GM12878 (cell line): Measurements from ENCODE around the gene UBXN11. TPM values are rescaled to one million over a fixed set of nuclear protein-coding genes. Genes with fewer than 3 reads are reported as not detected.
A peak's percentile ranks its signal among the peaks of the same experiment; 100 is the strongest.

Source experiments
- ATAC-seq: fragments of 200-7000 bp; cut with Tn5 transposase; 3 replicates; pipeline ENCODE4 v1.9.1; 2020; ENCODE audit warnings: mild to moderate bottlenecking, moderate library complexity
- BruUV-seq: library from RNA; stranded (reverse); fragments of 400-500 nt; replicated peaks from 2 replicates; lab custom pipeline; 2021; lab: Mats Ljungman, UMichigan
- CTCF ChIA-PET: fragments of 300-600 bp; sonication (Branson Sonifier 250); formaldehyde crosslinking; extraction: SDS; loops from one replicate; lab custom pipeline; 2021; ENCODE audit warnings: inconsistent platforms; lab: Yijun Ruan, JAX
- POLR2A ChIA-PET: fragments of 350-600 bp; formaldehyde crosslinking; extraction: SDS; loops from one replicate; lab custom pipeline; 2021; ENCODE audit warnings: inconsistent platforms; lab: Charles Lee
- RAD21 ChIA-PET: fragments of 300-600 bp; sonication (Branson Sonifier 250); formaldehyde crosslinking; loops from one replicate; lab custom pipeline; 2023; ENCODE audit warnings: antibody characterized with exemption; ENCODE audit not compliant: unreplicated experiment; lab: Charles Lee
- SMC1A ChIA-PET: fragments of 300-600 bp; sonication (Branson Sonifier 250); formaldehyde crosslinking; loops from one replicate; lab custom pipeline; 2023; ENCODE audit not compliant: unreplicated experiment, uncharacterized antibody; lab: Charles Lee
- DNase-seq: peaks from one replicate; pipeline ENCODE4 v3.0.0-alpha.2; 2011; ENCODE audit warnings: low read depth, low spot score
- FAIRE-seq: peaks from 3 replicates; lab custom pipeline; 2011; peaks lifted over from hg19 to GRCh38; lab: Jason Lieb, UNC
- H2AFZ ChIP-seq: 2 replicates; pipeline ENCODE4 v1.6.0; 2011; ENCODE audit warnings: low read depth, low read length, control low read depth; ENCODE audit not compliant: control insufficient read depth
- H3K27ac ChIP-seq: 2 replicates; pipeline ENCODE4 v1.5.1; 2011; ENCODE audit warnings: control low read depth; ENCODE audit not compliant: control insufficient read depth, insufficient read depth
- H3K27me3 ChIP-seq, 2 experiments: replicated peaks in 1 of 2; 2 replicates each; pipeline versions ENCODE4 v1.6.0 to v1.6.1; 2011; ENCODE audit warnings: low read length in 1 of 2; ENCODE audit not compliant: control insufficient read depth in 2 of 2, insufficient read depth in 2 of 2
- H3K36me3 ChIP-seq, 2 experiments: 2 replicates each; pipeline ENCODE4 v1.5.1; 2011; ENCODE audit warnings: low read length in 1 of 2; ENCODE audit not compliant: control insufficient read depth in 2 of 2, insufficient read depth in 2 of 2
- H3K4me1 ChIP-seq: 2 replicates; pipeline ENCODE4 v1.6.1; 2011; ENCODE audit warnings: mild to moderate bottlenecking, low read length, moderate library complexity, mixed read lengths; ENCODE audit not compliant: control insufficient read depth, insufficient read depth
- H3K4me2 ChIP-seq: 2 replicates; pipeline ENCODE4 v1.6.0; 2011; ENCODE audit warnings: control low read depth; ENCODE audit not compliant: control insufficient read depth, insufficient read depth
- H3K4me3 ChIP-seq: fragments of 200-600 bp; sonication (generic); 2 replicates; pipeline ENCODE4 v1.5.1; 2016
- H3K79me2 ChIP-seq: 2 replicates; pipeline ENCODE4 v1.6.0; 2011; ENCODE audit warnings: low read length; ENCODE audit not compliant: control insufficient read depth, insufficient read depth
- H3K9ac ChIP-seq: 2 replicates; pipeline ENCODE4 v1.8.0; 2011; ENCODE audit warnings: low read length, control low read depth, mixed read lengths; ENCODE audit not compliant: control insufficient read depth, insufficient read depth
- H3K9me3 ChIP-seq: replicated peaks from 3 replicates; pipeline ENCODE4 v1.5.1; 2011; ENCODE audit warnings: mild to moderate bottlenecking, low read length; ENCODE audit not compliant: control insufficient read depth, insufficient read depth
- H4K20me1 ChIP-seq: 2 replicates; pipeline ENCODE4 v1.6.0; 2011; ENCODE audit not compliant: control insufficient read depth, insufficient read depth
- EED ChIP-seq: sonication (generic); IDR thresholded peaks from 2 replicates; pipeline ENCODE4 v1.6.1; 2016; ENCODE audit warnings: antibody characterized with exemption, low read depth
- HDGF ChIP-seq: fragments of 450-650 bp; IDR thresholded peaks from 2 replicates; pipeline ENCODE4 v1.6.1; 2016; ENCODE audit warnings: antibody characterized with exemption
- IKZF2 ChIP-seq, 2 experiments: fragments of 450-650 bp; IDR thresholded peaks; 2 replicates each; pipeline ENCODE4 v1.6.1; 2017; ENCODE audit warnings: mild to moderate bottlenecking in 2 of 2, moderate library complexity in 2 of 2
- MLLT1 ChIP-seq: fragments of 450-650 bp; IDR thresholded peaks from 2 replicates; pipeline ENCODE4 v1.6.1; 2016; ENCODE audit warnings: mild to moderate bottlenecking
- NFIC ChIP-seq: IDR thresholded peaks from 2 replicates; pipeline ENCODE4 v1.6.1; 2012; ENCODE audit warnings: low read depth, mild to moderate bottlenecking, inconsistent platforms, low read length, moderate library complexity
- RBBP5 ChIP-seq: fragments of 200-600 bp; sonication (generic); conservative IDR thresholded peaks from 2 replicates; pipeline ENCODE4 v1.6.1; 2016
- RUNX3 ChIP-seq: IDR thresholded peaks from 2 replicates; pipeline ENCODE4 v1.6.1; 2012; ENCODE audit warnings: low read length, inconsistent platforms
- SREBF1 ChIP-seq: IDR thresholded peaks from 2 replicates; pipeline ENCODE4 v1.6.1; 2012; ENCODE audit warnings: mild to moderate bottlenecking, low read length
- ZBTB4 ChIP-seq: fragments of 450-650 bp; formaldehyde crosslinking; IDR thresholded peaks from 2 replicates; pipeline ENCODE4 v1.4.0; 2022; ENCODE audit warnings: mild to moderate bottlenecking, moderate library complexity
- ZNF217 ChIP-seq: fragments of 450-650 bp; IDR thresholded peaks from 2 replicates; pipeline ENCODE4 v1.6.1; 2017; ENCODE audit warnings: antibody characterized with exemption, mild to moderate bottlenecking
- WGBS: methylation state at CpG from one replicate; pipeline ENCODE4 v1.1.6; 2016; ENCODE audit warnings: low lambda C conversion rate; ENCODE audit not compliant: insufficient replicate concordance, insufficient coverage; ENCODE audit errors: missing lambda C conversion rate; 5-methylcytosine and 5-hydroxymethylcytosine counted together
- in situ Hi-C: fragments of 300-500 bp; cut with MboI; formaldehyde crosslinking; loops from 9 replicates; pipeline ENCODE4 v1.14.3; 2018; ENCODE audit warnings: mixed read lengths
- intact Hi-C: fragments of 100-400 bp; cut with micrococcal nuclease; formaldehyde crosslinking; loops from one replicate; pipeline ENCODE4 v1.14.2; 2022; ENCODE audit not compliant: unreplicated experiment
- polyA plus RNA-seq, 11 experiments: library from polyadenylated mRNA; depleted of rRNA in 4 of 11; unstranded in 6 of 11; stranded (reverse) in 5 of 11; fragments of >200 nt; fragmentation: Nextera tagmentation in 4 of 11; fragmentation: Illumina TruSeq in 1 of 11; extraction: Ambion mirVana in 4 of 11; extraction: Trizol in 1 of 11; gene quantifications; 1 replicate in 1 of 11; 2 replicates in 10 of 11; pipeline versions ENCODE4 v1.2.1 to v1.2.3, GENCODE V29; 2011 to 2016; ENCODE audit warnings: inconsistent platforms in 2 of 11, missing spikeins in 2 of 11, low read depth in 1 of 11
- total RNA-seq, 4 experiments: library from RNA; depleted of rRNA in 3 of 4; stranded (reverse); fragments of >200 nt in 3 of 4; fragmentation: Illumina TruSeq in 1 of 4; extraction: Trizol in 1 of 4; gene quantifications; 2 replicates each; pipeline versions ENCODE4 v1.2.1 to v1.2.3, GENCODE V29; 2013 to 2021

Gene UBXN11
- total and polyA plus RNA-seq, 10 of the 15 experiments (the other 5 are each of a cell fraction or from before 2014, with no cell fraction given): 0.32 to 34.4 (median 9.6) TPM

GRCh38 chr1:26317146-26317545, 10.7 kb upstream of the UBXN11 start (continued):
- 0 out of 2 replicates have a peak, but pooled peaks have one; percentile 29 for TF ChIP-seq EED

DNA sequence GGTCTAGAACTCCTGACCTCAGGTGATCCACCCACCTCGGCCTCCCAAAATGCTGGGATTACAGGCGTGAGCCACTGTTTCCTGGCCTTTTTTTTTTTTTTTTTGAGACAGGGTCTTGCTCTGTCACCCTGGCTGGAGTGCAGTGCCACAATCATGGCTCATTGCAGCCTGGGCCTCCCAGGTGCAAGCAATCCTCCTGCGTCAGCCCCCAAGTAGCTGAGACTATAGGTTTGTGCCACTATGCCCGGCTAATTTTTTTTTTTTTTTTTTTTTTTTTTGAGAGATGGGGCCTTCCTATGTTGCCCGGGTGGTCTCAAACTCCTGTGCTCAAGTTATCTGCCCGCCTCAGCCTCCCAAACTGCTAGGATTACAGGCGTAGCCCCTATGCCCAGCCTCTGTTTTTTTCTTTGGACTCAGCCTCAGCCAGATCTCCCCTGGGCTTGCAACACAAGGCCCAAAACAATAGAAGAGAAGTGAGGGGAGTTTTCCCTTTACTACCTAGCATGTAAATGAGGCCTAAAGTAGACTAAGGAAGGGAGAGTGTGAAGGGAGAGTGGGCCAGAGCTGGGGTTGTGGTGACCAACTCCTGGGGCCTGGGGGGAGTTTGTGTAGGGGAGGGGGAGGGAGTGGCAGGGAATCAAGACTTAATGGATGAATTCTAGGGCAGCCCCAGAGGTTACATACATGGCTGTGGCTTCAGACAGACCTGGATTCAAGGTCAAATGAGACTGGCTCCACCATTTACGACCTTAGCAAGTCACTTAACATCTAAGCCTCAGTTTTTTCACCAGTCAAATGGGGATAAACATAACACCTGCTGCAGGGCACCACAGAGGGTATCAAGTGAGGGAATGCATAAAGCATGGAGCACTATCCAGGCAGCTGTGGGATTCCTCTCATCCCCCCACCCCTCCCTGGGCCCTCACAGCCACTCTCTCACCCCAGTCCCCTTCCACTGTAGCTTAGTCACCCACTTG, 9.7 kb upstream of the UBXN11 start:
- intact Hi-C loops (loop anchor here (5.0 kb wide), 2 partner anchors 79 to 209 kb away; no protein-coding TSS in a partner anchor), in situ Hi-C loops (no loop called here)
- ChIA-PET SMC1A (interaction anchor here (0.8 to 14.9 kb wide), 6 partner anchors 9 to 189 kb away, joined by 3 to 474 read pairs (median 22); partner anchors contain the start of genes SH3BGRL3, UBXN11 and ZNF593), POLR2A (interaction anchor here (0.6 to 10.6 kb wide), 8 partner anchors 9 to 1537 kb away, joined by 3 to 253 read pairs (median 4); partner anchors contain the start of gene UBXN11), CTCF (interaction anchor here (0.7 to 11.6 kb wide), 3 partner anchors 8 to 171 kb away, joined by 3 to 879 read pairs (median 4); partner anchors contain the start of gene SH3BGRL3), RAD21 (interaction anchor here (0.6 to 10.4 kb wide), 7 partner anchors 19 to 146 kb away, joined by 3 to 477 read pairs (median 8); partner anchors contain the start of genes SH3BGRL3 and ZNF593)
- Histone ChIP-seq H3K9me3 (no peaks in the 10 kb centered on the region), H3K9ac (peak overlapping the region; percentile 48), H4K20me1 (no peaks in the 10 kb centered on the region), H2AFZ (no peak overlapping the region), H3K27me3 (no peaks in the 10 kb centered on the region), H3K4me2 (peak overlapping the region; percentile 57), H3K27ac (peak overlapping the region; percentile 89), H3K4me3 (peak overlapping the region; percentile 96; the same call in 1 of the 2 replicates), H3K79me2 (peaks cover 23% of the 10 kb centered on the region), H3K36me3 (no peaks in the 10 kb centered on the region), H3K4me1 (peaks cover 56% of the 10 kb centered on the region)
- no TSS peak for BruUV-seq
- WGBS: 31% methylated on average over 6 of the region's 8 CpGs
- FAIRE-seq: no peak
- 0 out of 2 replicates have a peak, but pooled peaks have one; percentile 55 for TF ChIP-seq MLLT1
- TF ChIP-seq IKZF2 (IDR thresholded peaks at IDR 0.05): peak in 1 of 2 experiments; percentile 20; a peak in 2 of 4 replicates
- TF ChIP-seq HDGF: 0 out of 2 replicates have a peak, but pooled peaks have one; percentile 4
- no peak for TF ChIP-seq SREBF1
- no peak for TF ChIP-seq ZNF217
- no peak for TF ChIP-seq ZBTB4 (CRISPR knock-in tag)
- no peak for TF ChIP-seq RBBP5
- peak; percentile 30; the same call in 1 of the 2 replicates for TF ChIP-seq RUNX3
- 0 out of 2 replicates have a peak, but pooled peaks have one; percentile 32 for TF ChIP-seq NFIC
- 0 out of 3 replicates have a peak, but pooled peaks have one; percentile 6 for ATAC-seq
- DNase-seq: no peak
